Measurements from ENCODE around the gene HIVEP3. TPM values are rescaled to one million over a fixed set of nuclear protein-coding genes. Genes with fewer than 3 reads are reported as not detected.

The HIVEP3 gene
- total RNA-seq, 1 donor: 1.8 TPM

DNA sequence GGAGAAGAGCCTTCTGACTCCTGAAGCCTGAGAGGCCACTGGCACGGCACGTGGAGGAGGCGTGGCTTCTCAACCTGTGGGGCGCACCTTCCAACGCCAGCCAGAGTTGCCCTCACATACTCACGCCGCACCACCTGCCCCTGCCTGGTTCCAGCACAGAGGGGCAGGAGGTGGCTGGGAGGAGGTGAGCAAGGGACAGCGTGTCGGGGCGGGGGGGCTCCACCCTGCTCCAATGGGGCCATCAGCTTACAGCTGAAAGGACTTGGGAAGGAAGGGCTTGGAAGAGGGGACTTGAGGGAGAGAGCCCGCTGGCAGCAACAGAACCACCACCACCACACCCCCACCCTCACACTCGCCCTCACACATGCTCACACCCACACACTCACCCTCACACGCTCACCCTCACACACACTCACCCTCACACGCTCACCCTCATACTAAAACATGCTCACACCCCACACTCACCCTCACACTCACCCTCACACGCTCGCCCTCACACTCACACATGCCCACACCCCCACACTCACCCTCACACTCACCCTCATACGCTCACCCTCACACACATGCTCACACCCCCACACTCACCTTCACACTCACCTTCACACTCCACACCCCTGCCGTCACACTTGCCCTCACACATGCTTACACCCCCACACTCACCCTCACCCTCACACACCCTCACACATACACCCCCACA is 392.7 kb downstream of the HIVEP3 start:
- H3K79me2 ChIP-seq (ENCODE audit: insufficient read depth, low read length): no peaks in the 10 kb centered on the region

DNA sequence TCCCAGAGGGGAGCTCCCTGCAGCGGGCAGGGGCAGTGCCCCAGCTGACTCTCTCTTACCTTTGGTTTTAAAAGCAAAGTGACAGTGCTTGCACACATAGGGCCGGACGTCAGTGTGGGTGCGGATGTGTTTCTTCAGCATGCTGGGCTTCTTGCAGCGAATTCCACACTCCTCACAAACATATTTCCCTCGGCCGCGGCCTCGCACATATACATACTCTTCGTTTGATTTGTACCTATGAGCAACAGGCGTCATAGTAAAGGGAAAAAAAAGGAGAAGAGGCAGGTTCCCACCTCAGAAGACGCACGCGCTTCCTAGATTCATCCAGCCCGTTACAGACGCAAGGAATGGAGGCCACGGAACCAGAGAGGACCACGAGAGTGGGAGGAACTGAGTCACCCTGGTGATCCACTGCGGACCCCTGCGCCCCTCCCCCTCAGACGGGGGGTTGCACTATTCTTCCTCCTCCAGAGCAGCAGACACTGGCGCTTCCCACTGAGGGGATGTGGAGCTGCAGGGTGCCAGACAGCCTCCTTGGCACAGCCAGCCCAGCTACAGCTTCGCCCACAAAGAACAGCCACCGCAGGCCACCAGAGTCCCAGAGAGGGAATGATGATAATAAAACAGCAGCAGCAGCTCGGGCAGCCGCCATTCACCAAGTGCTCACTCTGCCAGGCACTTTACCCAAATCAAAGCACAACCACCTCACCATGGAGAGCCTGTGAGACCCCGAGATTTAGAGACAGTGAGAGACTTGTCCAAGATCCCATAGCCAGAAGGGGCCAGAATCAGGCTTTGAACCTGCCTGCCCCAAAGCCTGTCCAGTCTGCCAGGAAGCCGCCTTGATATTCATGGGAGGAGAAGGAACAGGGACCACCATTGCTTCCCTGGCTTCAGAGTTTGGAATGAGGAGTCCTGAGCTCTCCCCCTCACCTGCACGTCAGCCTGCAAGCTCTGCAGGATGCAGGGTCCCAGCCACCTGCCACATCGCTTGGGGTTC is 393.7 kb downstream of the HIVEP3 start:
- H3K36me3 ChIP-seq (ENCODE audit: insufficient read depth, low read length): no peaks in the 10 kb centered on the region
- H3K4me2 ChIP-seq (ENCODE audit: insufficient read depth, low read length): no peak overlapping the region
- no peaks in the 10 kb centered on the region for H3K79me2 ChIP-seq (ENCODE audit: insufficient read depth, low read length)
- H4K20me1 ChIP-seq (ENCODE audit: insufficient read depth, low read length): peaks cover 6% of the 10 kb centered on the region
- H3K27ac ChIP-seq (ENCODE audit: low read depth, low read length): no peak overlapping the region
- H3K27me3 ChIP-seq (ENCODE audit: insufficient read depth, low read length): no peaks in the 10 kb centered on the region
- H3K4me1 ChIP-seq (ENCODE audit: insufficient read depth, low read length): no peaks in the 10 kb centered on the region
- H3K4me3 ChIP-seq (ENCODE audit: insufficient read depth, low read length): no peak overlapping the region
- H3K9me3 ChIP-seq (ENCODE audit: low read depth, low read length): no peaks in the 10 kb centered on the region
- peak; percentile 77 for DNase-seq (ENCODE audit: insufficient read length, low spot score, missing footprints)
- no peak overlapping the region for H2AFZ ChIP-seq (ENCODE audit: low read length)
- TF ChIP-seq, protein P1, sequence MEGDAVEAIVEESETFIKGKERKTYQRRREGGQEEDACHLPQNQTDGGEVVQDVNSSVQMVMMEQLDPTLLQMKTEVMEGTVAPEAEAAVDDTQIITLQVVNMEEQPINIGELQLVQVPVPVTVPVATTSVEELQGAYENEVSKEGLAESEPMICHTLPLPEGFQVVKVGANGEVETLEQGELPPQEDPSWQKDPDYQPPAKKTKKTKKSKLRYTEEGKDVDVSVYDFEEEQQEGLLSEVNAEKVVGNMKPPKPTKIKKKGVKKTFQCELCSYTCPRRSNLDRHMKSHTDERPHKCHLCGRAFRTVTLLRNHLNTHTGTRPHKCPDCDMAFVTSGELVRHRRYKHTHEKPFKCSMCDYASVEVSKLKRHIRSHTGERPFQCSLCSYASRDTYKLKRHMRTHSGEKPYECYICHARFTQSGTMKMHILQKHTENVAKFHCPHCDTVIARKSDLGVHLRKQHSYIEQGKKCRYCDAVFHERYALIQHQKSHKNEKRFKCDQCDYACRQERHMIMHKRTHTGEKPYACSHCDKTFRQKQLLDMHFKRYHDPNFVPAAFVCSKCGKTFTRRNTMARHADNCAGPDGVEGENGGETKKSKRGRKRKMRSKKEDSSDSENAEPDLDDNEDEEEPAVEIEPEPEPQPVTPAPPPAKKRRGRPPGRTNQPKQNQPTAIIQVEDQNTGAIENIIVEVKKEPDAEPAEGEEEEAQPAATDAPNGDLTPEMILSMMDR (IDR thresholded peaks at IDR 0.05; ENCODE audit: extremely low read depth, low read depth, low read length): no peak

More for the DNA sequence above, 392.7 kb downstream of the HIVEP3 start:
- Histone ChIP-seq H3K4me2 (ENCODE audit: insufficient read depth, low read length) (no peak overlapping the region), H3K9me3 (ENCODE audit: low read depth, low read length) (no peaks in the 10 kb centered on the region), H3K36me3 (ENCODE audit: insufficient read depth, low read length) (no peaks in the 10 kb centered on the region), H4K20me1 (ENCODE audit: insufficient read depth, low read length) (peaks cover 9% of the 10 kb centered on the region), H3K4me3 (ENCODE audit: insufficient read depth, low read length) (no peak overlapping the region), H3K27ac (ENCODE audit: low read depth, low read length) (no peak overlapping the region), H2AFZ (ENCODE audit: low read length) (no peak overlapping the region), H3K4me1 (ENCODE audit: insufficient read depth, low read length) (no peaks in the 10 kb centered on the region), H3K27me3 (ENCODE audit: insufficient read depth, low read length) (no peaks in the 10 kb centered on the region)
- DNase-seq (ENCODE audit: insufficient read length, low spot score, missing footprints): peak; percentile 51
- TF ChIP-seq, protein P1 (IDR thresholded peaks at IDR 0.05; ENCODE audit: extremely low read depth, low read depth, low read length): no peak

DNA sequence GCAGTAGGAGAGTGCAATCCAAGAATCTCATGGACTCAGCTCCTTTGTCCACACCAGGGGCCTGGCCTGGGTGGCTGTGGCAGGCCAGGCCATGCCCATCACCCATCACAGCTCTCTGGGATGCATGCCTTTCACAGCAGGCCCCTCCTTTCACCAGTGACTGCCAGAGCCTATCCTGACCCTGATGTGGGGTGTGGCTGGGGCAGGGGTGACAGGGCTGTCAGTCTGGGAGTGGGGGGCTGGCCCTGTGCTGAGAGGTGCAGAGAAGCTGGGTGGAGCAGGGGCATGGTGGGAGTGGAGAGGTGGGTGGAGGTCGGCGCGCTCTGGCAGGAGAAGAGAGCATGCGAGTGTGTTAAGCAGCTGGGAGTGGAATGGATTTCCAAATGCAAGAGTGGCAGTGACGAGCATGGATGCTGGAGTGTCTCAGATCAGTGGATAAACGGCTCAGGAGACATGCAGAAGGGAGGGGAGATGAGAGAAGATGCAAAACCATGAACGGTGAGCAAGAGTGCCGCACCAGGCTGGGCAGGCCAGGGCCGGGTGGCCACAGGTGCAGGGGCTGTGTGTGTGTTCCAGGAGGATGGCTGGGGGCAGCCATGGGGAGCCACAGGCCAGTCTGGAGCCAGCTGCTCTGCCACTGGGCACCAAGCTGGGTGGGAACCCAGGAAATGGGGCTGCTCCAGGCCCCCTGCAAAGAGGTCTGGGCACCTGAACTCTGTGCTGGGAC is 394.6 kb downstream of the HIVEP3 start:
- H3K9me3 ChIP-seq (ENCODE audit: low read depth, low read length): no peaks in the 10 kb centered on the region

More for the DNA sequence above, 394.6 kb downstream of the HIVEP3 start:
- Histone ChIP-seq H2AFZ (ENCODE audit: low read length) (no peak overlapping the region), H3K4me1 (ENCODE audit: insufficient read depth, low read length) (no peaks in the 10 kb centered on the region), H3K27me3 (ENCODE audit: insufficient read depth, low read length) (no peaks in the 10 kb centered on the region), H4K20me1 (ENCODE audit: insufficient read depth, low read length) (peaks cover 6% of the 10 kb centered on the region), H3K4me2 (ENCODE audit: insufficient read depth, low read length) (no peak overlapping the region), H3K79me2 (ENCODE audit: insufficient read depth, low read length) (no peaks in the 10 kb centered on the region), H3K36me3 (ENCODE audit: insufficient read depth, low read length) (no peaks in the 10 kb centered on the region), H3K27ac (ENCODE audit: low read depth, low read length) (no peak overlapping the region), H3K4me3 (ENCODE audit: insufficient read depth, low read length) (no peak overlapping the region)
- peak; percentile 62 for DNase-seq (ENCODE audit: insufficient read length, low spot score, missing footprints)
- TF ChIP-seq, protein P1 (IDR thresholded peaks at IDR 0.05; ENCODE audit: extremely low read depth, low read depth, low read length): no peak

All from osteoblast (primary cell).